WERI-Rb-1 (cell line): Measurements from ENCODE around the gene NMNAT2.
A peak's percentile ranks its signal among the peaks of the same experiment; 100 is the strongest.

Source experiments
- DNase-seq: peaks from one replicate; pipeline ENCODE4 v3.0.0-alpha.2; 2020
- H3K27ac ChIP-seq: fragments of 250-450 bp; sonication (Bioruptor Pico); 2 replicates; pipeline ENCODE4 v1.5.1; 2020; ENCODE audit warnings: mild to moderate bottlenecking, moderate library complexity
- H3K27me3 ChIP-seq: fragments of 250-450 bp; sonication (Bioruptor Pico); 2 replicates; pipeline ENCODE4 v1.5.1; 2021; ENCODE audit warnings: mild to moderate bottlenecking, low read depth, moderate library complexity; ENCODE audit not compliant: insufficient read depth, severe bottlenecking
- H3K36me3 ChIP-seq: fragments of 250-450 bp; sonication (Bioruptor Pico); 2 replicates; pipeline ENCODE4 v1.5.1; 2020; ENCODE audit warnings: mild to moderate bottlenecking, moderate library complexity
- H3K4me3 ChIP-seq: 2 replicates; pipeline ENCODE4 v1.5.1; 2011; ENCODE audit warnings: low read depth, mild to moderate bottlenecking, control low read depth, low read length
- H3K9me3 ChIP-seq: fragments of 250-450 bp; sonication (Bioruptor Pico); 2 replicates; pipeline ENCODE4 v1.5.1; 2021; ENCODE audit warnings: mild to moderate bottlenecking, moderate library complexity; ENCODE audit not compliant: severe bottlenecking
- TF ChIP-seq, protein P1 (sequence below): IDR thresholded peaks from 2 replicates; pipeline ENCODE4 v1.5.1; 2011; ENCODE audit warnings: low read depth, mild to moderate bottlenecking, control low read depth, inconsistent platforms, low read length

NMNAT2 gene

GRCh38 chr1:183289051-183289496 lies 129.1 kb downstream of the NMNAT2 start:
- Histone ChIP-seq H3K27ac (no peak overlapping the region), H3K4me3 (no peak overlapping the region), H3K36me3 (no peaks in the 10 kb centered on the region), H3K27me3 (no peaks in the 10 kb centered on the region), H3K9me3 (peaks cover 4% of the 10 kb centered on the region)
- TF ChIP-seq, protein P1, sequence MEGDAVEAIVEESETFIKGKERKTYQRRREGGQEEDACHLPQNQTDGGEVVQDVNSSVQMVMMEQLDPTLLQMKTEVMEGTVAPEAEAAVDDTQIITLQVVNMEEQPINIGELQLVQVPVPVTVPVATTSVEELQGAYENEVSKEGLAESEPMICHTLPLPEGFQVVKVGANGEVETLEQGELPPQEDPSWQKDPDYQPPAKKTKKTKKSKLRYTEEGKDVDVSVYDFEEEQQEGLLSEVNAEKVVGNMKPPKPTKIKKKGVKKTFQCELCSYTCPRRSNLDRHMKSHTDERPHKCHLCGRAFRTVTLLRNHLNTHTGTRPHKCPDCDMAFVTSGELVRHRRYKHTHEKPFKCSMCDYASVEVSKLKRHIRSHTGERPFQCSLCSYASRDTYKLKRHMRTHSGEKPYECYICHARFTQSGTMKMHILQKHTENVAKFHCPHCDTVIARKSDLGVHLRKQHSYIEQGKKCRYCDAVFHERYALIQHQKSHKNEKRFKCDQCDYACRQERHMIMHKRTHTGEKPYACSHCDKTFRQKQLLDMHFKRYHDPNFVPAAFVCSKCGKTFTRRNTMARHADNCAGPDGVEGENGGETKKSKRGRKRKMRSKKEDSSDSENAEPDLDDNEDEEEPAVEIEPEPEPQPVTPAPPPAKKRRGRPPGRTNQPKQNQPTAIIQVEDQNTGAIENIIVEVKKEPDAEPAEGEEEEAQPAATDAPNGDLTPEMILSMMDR, result no peak
- peak; percentile 21 for DNase-seq

DNA sequence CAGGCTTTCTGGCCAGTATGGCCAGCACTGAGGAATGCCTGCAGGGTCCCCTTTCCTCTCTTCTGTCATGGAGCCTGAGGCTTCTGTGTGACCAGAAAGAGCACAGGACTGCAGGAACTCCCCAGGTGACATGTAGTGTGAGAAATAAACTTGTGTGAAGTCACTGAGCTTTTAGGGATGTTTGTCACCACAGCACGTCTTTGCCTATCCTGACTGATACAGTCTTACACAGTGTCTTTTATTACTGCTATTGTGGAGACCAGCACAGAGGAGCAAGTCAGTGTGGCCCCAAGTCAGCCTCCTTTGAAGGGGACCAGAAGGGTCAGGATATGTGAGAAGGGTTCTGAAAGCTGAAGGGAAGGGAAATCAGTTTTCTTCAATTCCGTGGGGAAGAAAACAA lies 129.6 kb downstream of the NMNAT2 start:
- DNase-seq, result no peak
- H3K9me3 ChIP-seq, result peaks cover 4% of the 10 kb centered on the region
- no peaks in the 10 kb centered on the region for H3K27me3 ChIP-seq
- TF ChIP-seq, protein P1, result no peak
- no peak overlapping the region for H3K4me3 ChIP-seq
- no peaks in the 10 kb centered on the region for H3K36me3 ChIP-seq
- no peak overlapping the region for H3K27ac ChIP-seq

- peaks cover 4% of the 10 kb centered on the region for H3K9me3 ChIP-seq
- H3K27me3 ChIP-seq, result no peaks in the 10 kb centered on the region
- no peaks in the 10 kb centered on the region for H3K36me3 ChIP-seq
- H3K4me3 ChIP-seq, result no peak overlapping the region
- no peak for DNase-seq
- H3K27ac ChIP-seq, result no peak overlapping the region
- TF ChIP-seq, protein P1, result no peak
Measured at GRCh38 chr1:183287191-183287675, 130.9 kb downstream of the NMNAT2 start.

- Histone ChIP-seq H3K27ac (no peak overlapping the region), H3K9me3 (peaks cover 4% of the 10 kb centered on the region), H3K36me3 (no peaks in the 10 kb centered on the region), H3K4me3 (no peak overlapping the region), H3K27me3 (no peaks in the 10 kb centered on the region)
- TF ChIP-seq, protein P1, result no peak
- DNase-seq, result no peak
Measured at GRCh38 chr1:183285746-183286145, 132.4 kb downstream of the NMNAT2 start.

- H3K9me3 ChIP-seq, result peaks cover 4% of the 10 kb centered on the region
- no peaks in the 10 kb centered on the region for H3K36me3 ChIP-seq
- H3K4me3 ChIP-seq, result no peak overlapping the region
- no peaks in the 10 kb centered on the region for H3K27me3 ChIP-seq
- TF ChIP-seq, protein P1, result no peak
- H3K27ac ChIP-seq, result no peak overlapping the region
- no peak for DNase-seq
Measured at GRCh38 chr1:183285256-183285655, 132.9 kb downstream of the NMNAT2 start.

DNA sequence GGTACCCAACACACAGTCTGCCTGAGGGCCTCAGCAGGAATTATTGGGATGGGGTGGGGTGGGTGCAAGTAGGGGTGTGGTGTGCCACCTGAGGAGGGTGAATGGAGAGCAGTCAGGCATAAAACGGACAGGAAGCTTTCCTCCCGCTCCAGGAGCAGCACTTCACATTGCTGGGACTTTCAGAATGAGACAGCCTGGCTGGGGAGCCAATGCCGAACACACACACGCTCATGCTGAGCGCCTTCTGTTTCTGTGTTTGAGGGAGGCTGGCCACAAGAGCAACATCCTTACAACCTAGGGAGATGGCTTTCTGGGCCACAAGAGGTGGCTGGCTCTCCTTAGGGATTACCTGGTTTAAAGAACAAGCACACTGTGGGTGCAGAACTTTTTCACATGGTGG lies 134.1 kb downstream of the NMNAT2 start:
- Histone ChIP-seq H3K27me3 (no peaks in the 10 kb centered on the region), H3K9me3 (peaks cover 4% of the 10 kb centered on the region), H3K27ac (no peak overlapping the region), H3K4me3 (no peak overlapping the region), H3K36me3 (no peaks in the 10 kb centered on the region)
- TF ChIP-seq, protein P1, result no peak
- DNase-seq, result no peak
